B cell (primary cell): ENCODE measurements around the gene BDH1. TPM values are rescaled to one million over a fixed set of nuclear protein-coding genes. Genes with fewer than 3 reads are reported as not detected.

Experiments
- ATAC-seq: fragments of 200-7000 bp; cut with Tn5 transposase; one replicate; pipeline ENCODE4 v1.10.0; 2021; ENCODE audit warnings: low read depth, mild to moderate bottlenecking, moderate number of reproducible peaks, moderate library complexity
- CTCF ChIA-PET: fragments of 350-600 bp; sonication (Branson Sonifier 250); formaldehyde crosslinking; loops from one replicate; lab custom pipeline; 2021; ENCODE audit warnings: antibody characterized with exemption, inconsistent platforms; lab: Charles Lee
- POLR2A ChIA-PET: fragments of 350-600 bp; sonication (Branson Sonifier 250); formaldehyde crosslinking; loops from one replicate; lab custom pipeline; 2021; ENCODE audit warnings: antibody characterized with exemption; lab: Charles Lee
- DNase-seq: peaks from one replicate; pipeline ENCODE4 v3.0.0; 2013
- H2AFZ ChIP-seq: 2 replicates; pipeline ENCODE4 v1.6.1; 2012; ENCODE audit warnings: mild to moderate bottlenecking, low read depth, low read length; ENCODE audit not compliant: insufficient read depth, poor library complexity, severe bottlenecking
- H3K27ac ChIP-seq, 2 donors: 1 replicate in 1 of 2; 2 replicates in 1 of 2; pipeline ENCODE4 v1.5.1; 2012 to 2013; ENCODE audit warnings: low read length in 2 of 2, mild to moderate bottlenecking in 2 of 2, moderate library complexity in 1 of 2
- H3K27me3 ChIP-seq, 4 experiments: fragments of 200-600 bp in 1 of 4; sonication (generic) in 1 of 4; replicated peaks in 1 of 4; 1 replicate in 2 of 4; 2 replicates in 2 of 4; pipeline versions ENCODE4 v1.6.1 to v1.7.0; 2013 to 2016; ENCODE audit warnings: low read length in 3 of 4, mild to moderate bottlenecking in 2 of 4, mixed read lengths in 1 of 4, moderate library complexity in 1 of 4; ENCODE audit not compliant: insufficient read depth in 4 of 4, control insufficient read depth in 3 of 4; ENCODE audit errors: control extremely low read depth in 1 of 4
- H3K36me3 ChIP-seq, 2 experiments: replicated peaks in 1 of 2; 1 replicate in 1 of 2; 2 replicates in 1 of 2; pipeline versions ENCODE4 v1.6.1 to v1.7.1; 2013; ENCODE audit warnings: low read length in 1 of 2; ENCODE audit not compliant: insufficient read depth in 2 of 2, control insufficient read depth in 1 of 2; ENCODE audit errors: control extremely low read depth in 1 of 2, extremely low read depth in 1 of 2
- H3K4me1 ChIP-seq, 2 donors: fragments of 200-600 bp in 1 of 2; sonication (generic) in 1 of 2; 1 replicate in 1 of 2; 2 replicates in 1 of 2; pipeline versions ENCODE4 v1.5.1 to v1.6.1; 2013 to 2017; ENCODE audit warnings: low read length in 2 of 2; ENCODE audit not compliant: control insufficient read depth in 2 of 2, insufficient read depth in 2 of 2
- H3K4me2 ChIP-seq: replicated peaks from 2 replicates; pipeline ENCODE3; 2012; ENCODE audit warnings: mild to moderate bottlenecking, low read depth, low read length; ENCODE audit not compliant: poor library complexity, severe bottlenecking
- H3K4me3 ChIP-seq, 5 experiments: fragments of 200-600 bp in 1 of 5; sonication (generic) in 1 of 5; 1 replicate in 3 of 5; 2 replicates in 2 of 5; pipeline versions ENCODE4 v1.5.1 to v1.7.0; 2011 to 2016; ENCODE audit warnings: low read length in 4 of 5, mild to moderate bottlenecking in 4 of 5, low read depth in 2 of 5, control low read depth in 1 of 5, moderate library complexity in 1 of 5; ENCODE audit not compliant: insufficient read depth in 1 of 5; ENCODE audit errors: control extremely low read depth in 1 of 5, extremely low read depth in 1 of 5
- H3K79me2 ChIP-seq: fragments of 200-600 bp; sonication (generic); one replicate; pipeline ENCODE4 v1.6.0; 2016; ENCODE audit warnings: low read length; ENCODE audit not compliant: control insufficient read depth, insufficient read depth
- H3K9ac ChIP-seq: fragments of 200-600 bp; sonication (generic); 2 replicates; pipeline ENCODE4 v1.6.1; 2017; ENCODE audit warnings: mild to moderate bottlenecking, low read length, moderate library complexity
- H3K9me3 ChIP-seq, 3 donors: one replicate each; pipeline versions ENCODE4 v1.6.1 to v1.7.1; 2013; ENCODE audit warnings: low read length in 2 of 3; ENCODE audit not compliant: control insufficient read depth in 2 of 3, insufficient read depth in 1 of 3; ENCODE audit errors: control extremely low read depth in 1 of 3
- H4K20me1 ChIP-seq: 2 replicates; pipeline ENCODE4 v1.6.0; 2012; ENCODE audit warnings: mild to moderate bottlenecking, low read length; ENCODE audit not compliant: insufficient read depth, control insufficient read depth, poor library complexity, severe bottlenecking
- H3K27ac Mint-ChIP-seq: one replicate; pipeline ENCODE4 v1.8.0; 2021; ENCODE audit warnings: mixed read lengths
- H3K27me3 Mint-ChIP-seq: one replicate; pipeline ENCODE4 v1.8.0; 2021; ENCODE audit warnings: mixed read lengths
- H3K4me1 Mint-ChIP-seq: one replicate; pipeline ENCODE4 v1.8.0; 2021; ENCODE audit warnings: mixed read lengths
- H3K4me3 Mint-ChIP-seq: one replicate; pipeline ENCODE4 v1.8.0; 2021; ENCODE audit warnings: mixed read lengths
- H3K9me3 Mint-ChIP-seq: one replicate; pipeline ENCODE4 v1.8.0; 2022; ENCODE audit warnings: mixed read lengths; ENCODE audit not compliant: insufficient read depth
- CTCF ChIP-seq: fragments of 200-600 bp; IDR thresholded peaks from one replicate; pipeline ENCODE4 v1.8.0; 2022; ENCODE audit warnings: antibody characterized with exemption, mild to moderate bottlenecking
- EZH2 ChIP-seq: IDR thresholded peaks from 2 replicates; pipeline ENCODE4 v1.6.1; 2012; ENCODE audit warnings: borderline replicate concordance, low read depth, mild to moderate bottlenecking, moderate library complexity, low read length; ENCODE audit not compliant: insufficient read depth, poor library complexity, severe bottlenecking
- WGBS: methylation state at CpG from one replicate; pipeline ENCODE4 v1.1.5; 2013; ENCODE audit warnings: missing lambda C conversion rate; ENCODE audit not compliant: insufficient coverage; 5-methylcytosine and 5-hydroxymethylcytosine counted together
- intact Hi-C: fragments of 100-400 bp; cut with micrococcal nuclease; formaldehyde crosslinking; loops from one replicate; pipeline ENCODE4 v1.10.0; 2022
- polyA plus RNA-seq: library from polyadenylated mRNA; depleted of rRNA; stranded (reverse); fragments of >200 nt; gene quantifications from 2 replicates; pipeline ENCODE4 v1.2.3, GENCODE V29; 2012
- total RNA-seq, 2 donors: library from RNA; stranded (reverse); fragments of 120-200 nt in 1 of 2; gene quantifications; 1 replicate in 1 of 2; 2 replicates in 1 of 2; pipeline versions ENCODE4 v1.2.3 to v1.2.4, GENCODE V29; 2013 to 2022

BDH1 gene
- total and polyA plus RNA-seq, 2 donors (not counting 1 experiment from before 2014, with no cell fraction given): 21.1 to 59.3 TPM

GRCh38 chr3:197539651-197540051, 16.1 kb downstream of the BDH1 start:
- Mint-ChIP-seq H3K4me1 (no peaks in the 10 kb centered on the region), H3K27ac (no peak overlapping the region), H3K4me3 (no peak overlapping the region), H3K27me3 (no peaks in the 10 kb centered on the region), H3K9me3 (no peaks in the 10 kb centered on the region)
- ChIA-PET POLR2A (no interaction called here), CTCF (no interaction called here)
- Histone ChIP-seq H3K4me1 (no peaks in the 10 kb centered on the region), H3K4me2 (no peak overlapping the region), H4K20me1 (no peaks in the 10 kb centered on the region), H3K27ac (no peak overlapping the region), H3K36me3 (peaks cover 0 to 24% of the 10 kb centered on the region in 2 experiments), H3K27me3 (no peaks in the 10 kb centered on the region), H3K9me3 (no peaks in the 10 kb centered on the region), H2AFZ (no peak overlapping the region), H3K9ac (no peak overlapping the region), H3K4me3 (no peak overlapping the region), H3K79me2 (peaks cover 6% of the 10 kb centered on the region)
- no peak for TF ChIP-seq CTCF
- no peak for TF ChIP-seq EZH2
- intact Hi-C loops: no loop called here
- 90% methylated on average over 2 of the region's 6 CpGs for WGBS
- no peak for DNase-seq
- ATAC-seq: no peak

- no peak overlapping the region for H3K27ac Mint-ChIP-seq
- intact Hi-C loops: no loop called here
- POLR2A ChIA-PET: no interaction called here
- no peak overlapping the region for H3K4me3 Mint-ChIP-seq
- Histone ChIP-seq H3K27ac (no peak overlapping the region), H3K9ac (no peak overlapping the region), H3K4me2 (no peak overlapping the region), H3K4me3 (no peak overlapping the region), H3K36me3 (peaks cover 3 to 23% of the 10 kb centered on the region in 2 experiments), H3K9me3 (no peaks in the 10 kb centered on the region), H3K27me3 (no peaks in the 10 kb centered on the region), H3K79me2 (no peaks in the 10 kb centered on the region), H2AFZ (no peak overlapping the region), H3K4me1 (no peaks in the 10 kb centered on the region), H4K20me1 (no peaks in the 10 kb centered on the region)
- ATAC-seq: no peak
- DNase-seq: no peak
- TF ChIP-seq EZH2 (no peak), CTCF (no peak)
- WGBS: 100% methylated on average over 2 of the region's 6 CpGs
- H3K9me3 Mint-ChIP-seq: no peaks in the 10 kb centered on the region
- no peaks in the 10 kb centered on the region for H3K4me1 Mint-ChIP-seq
- H3K27me3 Mint-ChIP-seq: no peaks in the 10 kb centered on the region
- CTCF ChIA-PET: no interaction called here
Observed at GRCh38 chr3:197533927-197534725, 21.6 kb downstream of the BDH1 start.
